K562 (cell line): Measurements from ENCODE around the gene LRRC8E. TPM values are rescaled to one million over a fixed set of nuclear protein-coding genes. Genes with fewer than 3 reads are reported as not detected.

Experiments
- CBFA2T2 ChIP-seq: fragments of 450-650 bp; conservative IDR thresholded peaks from 2 replicates; pipeline ENCODE4 v1.6.1; 2017; ENCODE audit warnings: mild to moderate bottlenecking
- EWSR1 ChIP-seq: fragments of 450-650 bp; IDR thresholded peaks from 2 replicates; pipeline ENCODE4 v1.6.1; 2018; ENCODE audit warnings: borderline replicate concordance, mild to moderate bottlenecking, low read depth, moderate library complexity; ENCODE audit not compliant: partially characterized antibody
- GTF2A2 ChIP-seq: IDR thresholded peaks from 2 replicates; pipeline ENCODE4 v1.6.1; 2016; ENCODE audit warnings: mild to moderate bottlenecking, missing genetic modification characterization, missing compliant biosample characterization
- HNRNPUL1 ChIP-seq: fragments of 200-400 bp; formaldehyde crosslinking; IDR thresholded peaks from 2 replicates; pipeline ENCODE4 v1.6.1; 2017; ENCODE audit warnings: low read length
- MCM2 ChIP-seq: fragments of 450-650 bp; IDR thresholded peaks from 2 replicates; pipeline ENCODE4 v1.6.1; 2017; ENCODE audit warnings: low read depth, mild to moderate bottlenecking
- NR3C1 ChIP-seq: sonication (generic); formaldehyde crosslinking; IDR thresholded peaks from 2 replicates; pipeline ENCODE4 v1.8.1; 2022; ENCODE audit warnings: missing genetic modification reagents
- NRF1 ChIP-seq, 2 experiments: fragments of 450-650 bp; IDR thresholded peaks in 1 of 2; conservative IDR thresholded peaks in 1 of 2; 2 replicates each; pipeline ENCODE4 v1.6.1; 2014; ENCODE audit warnings: mild to moderate bottlenecking in 2 of 2
- RB1 ChIP-seq: fragments of 450-650 bp; IDR thresholded peaks from 2 replicates; pipeline ENCODE4 v1.6.1; 2017; ENCODE audit warnings: low read depth, mild to moderate bottlenecking
- ZFP30 ChIP-seq: fragments of 250-450 bp; sonication (Bioruptor Pico); IDR thresholded peaks from 2 replicates; pipeline ENCODE4 v1.8.0; 2022; ENCODE audit warnings: moderate library complexity, mild to moderate bottlenecking, inconsistent platforms, borderline replicate concordance
- polyA plus RNA-seq, 8 experiments: library from polyadenylated mRNA; depleted of rRNA in 4 of 8; stranded (reverse) in 5 of 8; unstranded in 3 of 8; fragments of >200 nt; fragmentation: Nextera tagmentation in 2 of 8; fragmentation: Illumina TruSeq in 1 of 8; extraction: Ambion mirVana in 2 of 8; extraction: Trizol in 1 of 8; gene quantifications; 2 replicates each; pipeline versions ENCODE4 v1.2.1 to v1.2.3, GENCODE V29; 2011 to 2014; ENCODE audit warnings: inconsistent platforms in 1 of 8, missing spikeins in 1 of 8
- total RNA-seq, 7 experiments: library from RNA; depleted of rRNA in 6 of 7; stranded (reverse); fragments of >200 nt in 6 of 7; fragmentation: Illumina TruSeq in 2 of 7; extraction: Trizol in 2 of 7; gene quantifications; 2 replicates each; pipeline versions ENCODE4 v1.2.1 to v1.2.3, GENCODE V29; 2011 to 2021; ENCODE audit warnings: low replicate concordance in 1 of 7
- TF ChIP-seq, protein P1 (sequence below): fragments of 250-450 bp; sonication (Bioruptor Pico); IDR thresholded peaks from 2 replicates; pipeline ENCODE4 v1.4.0; 2020
- TF ChIP-seq, protein P2 (sequence below): fragments of 450-650 bp; formaldehyde crosslinking; IDR thresholded peaks from 2 replicates; pipeline ENCODE4 v1.4.0; 2022; ENCODE audit warnings: missing genetic modification characterization
- TF ChIP-seq, protein P3 (sequence below): sonication (generic); formaldehyde crosslinking; IDR thresholded peaks from 2 replicates; pipeline ENCODE4 v1.8.0; 2022; ENCODE audit warnings: mild to moderate bottlenecking, low read depth, missing genetic modification reagents

Gene LRRC8E
- total and polyA plus RNA-seq, 9 of the 15 experiments (the other 6 are each of a cell fraction or from before 2014, with no cell fraction given), result 0.08 to 5.7 (median 3.5) TPM; not detected in 1

DNA sequence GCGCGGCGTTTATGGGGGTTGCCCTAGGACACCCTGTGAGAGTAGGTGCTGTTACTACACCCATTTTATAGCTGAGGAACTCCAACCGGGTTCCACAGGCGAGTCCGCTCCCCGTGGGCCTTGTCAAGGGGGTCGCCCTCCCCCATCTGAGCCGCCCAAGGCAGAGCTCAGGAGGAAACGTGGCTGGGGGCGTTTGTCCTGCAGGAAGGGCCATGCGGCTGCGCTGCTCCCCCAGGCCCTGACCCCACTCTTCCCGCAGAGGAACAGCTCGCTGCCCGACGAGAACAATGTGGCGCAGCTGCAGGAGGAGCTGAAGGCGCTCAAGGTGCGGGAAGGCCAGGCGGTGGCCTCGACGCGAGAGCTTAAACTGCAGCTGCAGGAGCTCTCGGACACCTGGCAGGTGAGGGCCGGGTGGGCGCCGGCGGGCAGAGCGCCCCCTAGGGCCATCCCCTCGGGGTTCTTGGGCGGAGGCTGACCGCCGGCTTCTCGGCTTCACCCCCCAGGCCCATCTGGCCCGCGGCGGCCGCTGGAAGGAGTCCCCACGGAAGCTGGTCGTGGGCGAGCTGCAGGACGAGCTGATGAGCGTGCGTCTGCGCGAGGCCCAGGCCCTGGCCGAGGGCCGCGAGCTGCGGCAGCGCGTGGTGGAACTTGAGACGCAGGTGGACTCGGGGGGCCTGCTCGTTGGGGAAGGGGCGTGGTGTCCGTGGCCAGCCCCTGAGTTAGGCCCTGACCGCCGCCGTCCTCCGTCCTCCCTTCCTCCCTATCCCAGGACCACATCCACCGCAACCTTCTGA, 26.5 kb upstream of the LRRC8E start (continued):
- no peak for TF ChIP-seq EWSR1
- no peak for TF ChIP-seq GTF2A2 (tag)
- TF ChIP-seq CBFA2T2, result no peak
- TF ChIP-seq, protein P1, sequence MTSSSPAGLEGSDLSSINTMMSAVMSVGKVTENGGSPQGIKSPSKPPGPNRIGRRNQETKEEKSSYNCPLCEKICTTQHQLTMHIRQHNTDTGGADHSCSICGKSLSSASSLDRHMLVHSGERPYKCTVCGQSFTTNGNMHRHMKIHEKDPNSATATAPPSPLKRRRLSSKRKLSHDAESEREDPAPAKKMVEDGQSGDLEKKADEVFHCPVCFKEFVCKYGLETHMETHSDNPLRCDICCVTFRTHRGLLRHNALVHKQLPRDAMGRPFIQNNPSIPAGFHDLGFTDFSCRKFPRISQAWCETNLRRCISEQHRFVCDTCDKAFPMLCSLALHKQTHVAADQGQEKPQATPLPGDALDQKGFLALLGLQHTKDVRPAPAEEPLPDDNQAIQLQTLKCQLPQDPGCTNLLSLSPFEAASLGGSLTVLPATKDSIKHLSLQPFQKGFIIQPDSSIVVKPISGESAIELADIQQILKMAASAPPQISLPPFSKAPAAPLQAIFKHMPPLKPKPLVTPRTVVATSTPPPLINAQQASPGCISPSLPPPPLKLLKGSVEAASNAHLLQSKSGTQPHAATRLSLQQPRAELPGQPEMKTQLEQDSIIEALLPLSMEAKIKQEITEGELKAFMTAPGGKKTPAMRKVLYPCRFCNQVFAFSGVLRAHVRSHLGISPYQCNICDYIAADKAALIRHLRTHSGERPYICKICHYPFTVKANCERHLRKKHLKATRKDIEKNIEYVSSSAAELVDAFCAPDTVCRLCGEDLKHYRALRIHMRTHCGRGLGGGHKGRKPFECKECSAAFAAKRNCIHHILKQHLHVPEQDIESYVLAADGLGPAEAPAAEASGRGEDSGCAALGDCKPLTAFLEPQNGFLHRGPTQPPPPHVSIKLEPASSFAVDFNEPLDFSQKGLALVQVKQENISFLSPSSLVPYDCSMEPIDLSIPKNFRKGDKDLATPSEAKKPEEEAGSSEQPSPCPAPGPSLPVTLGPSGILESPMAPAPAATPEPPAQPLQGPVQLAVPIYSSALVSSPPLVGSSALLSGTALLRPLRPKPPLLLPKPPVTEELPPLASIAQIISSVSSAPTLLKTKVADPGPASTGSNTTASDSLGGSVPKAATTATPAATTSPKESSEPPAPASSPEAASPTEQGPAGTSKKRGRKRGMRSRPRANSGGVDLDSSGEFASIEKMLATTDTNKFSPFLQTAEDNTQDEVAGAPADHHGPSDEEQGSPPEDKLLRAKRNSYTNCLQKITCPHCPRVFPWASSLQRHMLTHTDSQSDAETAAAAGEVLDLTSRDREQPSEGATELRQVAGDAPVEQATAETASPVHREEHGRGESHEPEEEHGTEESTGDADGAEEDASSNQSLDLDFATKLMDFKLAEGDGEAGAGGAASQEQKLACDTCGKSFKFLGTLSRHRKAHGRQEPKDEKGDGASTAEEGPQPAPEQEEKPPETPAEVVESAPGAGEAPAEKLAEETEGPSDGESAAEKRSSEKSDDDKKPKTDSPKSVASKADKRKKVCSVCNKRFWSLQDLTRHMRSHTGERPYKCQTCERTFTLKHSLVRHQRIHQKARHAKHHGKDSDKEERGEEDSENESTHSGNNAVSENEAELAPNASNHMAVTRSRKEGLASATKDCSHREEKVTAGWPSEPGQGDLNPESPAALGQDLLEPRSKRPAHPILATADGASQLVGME (CRISPR knock-in tag), result no peak
- peak; percentile 41 to 59; a peak in 3 of 4 replicates for TF ChIP-seq NRF1 (conservative IDR thresholded peaks at IDR 0.05 in 1 of 2, IDR thresholded peaks at IDR 0.05 in 1 of 2)
- TF ChIP-seq, protein P2, sequence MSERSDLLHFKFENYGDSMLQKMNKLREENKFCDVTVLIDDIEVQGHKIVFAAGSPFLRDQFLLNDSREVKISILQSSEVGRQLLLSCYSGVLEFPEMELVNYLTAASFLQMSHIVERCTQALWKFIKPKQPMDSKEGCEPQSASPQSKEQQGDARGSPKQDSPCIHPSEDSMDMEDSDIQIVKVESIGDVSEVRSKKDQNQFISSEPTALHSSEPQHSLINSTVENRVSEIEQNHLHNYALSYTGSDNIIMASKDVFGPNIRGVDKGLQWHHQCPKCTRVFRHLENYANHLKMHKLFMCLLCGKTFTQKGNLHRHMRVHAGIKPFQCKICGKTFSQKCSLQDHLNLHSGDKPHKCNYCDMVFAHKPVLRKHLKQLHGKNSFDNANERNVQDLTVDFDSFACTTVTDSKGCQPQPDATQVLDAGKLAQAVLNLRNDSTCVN, result no peak
- TF ChIP-seq HNRNPUL1, result no peak
- no peak for TF ChIP-seq ZFP30
- TF ChIP-seq, protein P3, sequence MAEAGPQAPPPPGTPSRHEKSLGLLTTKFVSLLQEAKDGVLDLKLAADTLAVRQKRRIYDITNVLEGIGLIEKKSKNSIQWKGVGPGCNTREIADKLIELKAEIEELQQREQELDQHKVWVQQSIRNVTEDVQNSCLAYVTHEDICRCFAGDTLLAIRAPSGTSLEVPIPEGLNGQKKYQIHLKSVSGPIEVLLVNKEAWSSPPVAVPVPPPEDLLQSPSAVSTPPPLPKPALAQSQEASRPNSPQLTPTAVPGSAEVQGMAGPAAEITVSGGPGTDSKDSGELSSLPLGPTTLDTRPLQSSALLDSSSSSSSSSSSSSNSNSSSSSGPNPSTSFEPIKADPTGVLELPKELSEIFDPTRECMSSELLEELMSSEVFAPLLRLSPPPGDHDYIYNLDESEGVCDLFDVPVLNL (CRISPR knock-in tag), result no peak
- 0 out of 2 replicates have a peak, but pooled peaks have one; percentile 35 for TF ChIP-seq NR3C1 (CRISPR knock-in tag)
- TF ChIP-seq MCM2, result no peak
- TF ChIP-seq RB1, result no peak
